ENCODE data around the gene NUTM2E. TPM values are rescaled to one million over a fixed set of nuclear protein-coding genes. Genes with fewer than 3 reads are reported as not detected.

Gene NUTM2E
- 0.31 TPM for total RNA-seq

GRCh38 chr10:79826496-79827215 is at the start of gene NUTM2E:
TSS of gene NUTM2E (plus strand) at chr10:79826739. CDS start at chr10:79841741, 15,002 bp downstream.

Other genes starting within 250 kb of the NUTM2E start
- not detected for gene SFTPA1, start 215.8 kb upstream of the NUTM2E start, total RNA-seq
- gene NUTM2B, start 123.5 kb upstream of the NUTM2E start, total RNA-seq = 2.8 TPM
- gene SFTPD, start 122.4 kb downstream of the NUTM2E start, total RNA-seq = 0.94 TPM